Peyer's patch (tissue), 4 donors: ENCODE results near the gene RNF13.

ENCODE experiments used
- CTCF ChIP-seq, 6 experiments: fragments of 450-650 bp in 4 of 6; fragments of 200-600 bp in 2 of 6; sonication (generic) in 1 of 6; IDR thresholded peaks; one replicate each; pipeline ENCODE4 v1.5.1; 2017 to 2019; ENCODE audit warnings: antibody characterized with exemption in 6 of 6, mild to moderate bottlenecking in 3 of 6, moderate library complexity in 1 of 6
- POLR2A ChIP-seq, 2 donors: fragments of 450-650 bp; IDR thresholded peaks; one replicate each; pipeline ENCODE4 v1.5.1; 2017; ENCODE audit warnings: antibody characterized with exemption in 2 of 2, mild to moderate bottlenecking in 2 of 2, moderate library complexity in 2 of 2

- no peak for TF ChIP-seq CTCF (IDR thresholded peaks at IDR 0.05)
- no peak for TF ChIP-seq POLR2A (IDR thresholded peaks at IDR 0.05)
Observed at GRCh38 chr3:149790268-149790667, 22.7 kb upstream of the RNF13 start.
